Measurements from ENCODE around the gene FRMPD4.
A peak's percentile ranks its signal among the peaks of the same experiment; 100 is the strongest.
"Not testable (repeated sequence)": the region's sequence is repeated elsewhere in the genome, so short reads cannot be mapped to it uniquely, and the experiment has no call there.

FRMPD4 gene

GRCh38 chrX:12443534-12444098 lies 305.3 kb downstream of the FRMPD4 start:
- DNase-seq = no peak

GRCh38 chrX:12446342-12447075 lies 308.2 kb downstream of the FRMPD4 start:
- DNase-seq = no peak

- peak; percentile 27 for DNase-seq
These were observed 309.3 kb downstream of the FRMPD4 start for GRCh38 chrX:12447448-12448064.

GRCh38 chrX:12452268-12452667 lies 314.0 kb downstream of the FRMPD4 start:
- DNase-seq = no peak

- no peak for DNase-seq
These were observed 322.7 kb downstream of the FRMPD4 start for GRCh38 chrX:12460929-12461328.

- DNase-seq = no peak
These were observed 324.8 kb downstream of the FRMPD4 start for GRCh38 chrX:12463052-12463451.

GRCh38 chrX:12463873-12464272 lies 325.6 kb downstream of the FRMPD4 start:
- no peak for DNase-seq

GRCh38 chrX:12467321-12467720 lies 329.0 kb downstream of the FRMPD4 start:
- no peak for DNase-seq

GRCh38 chrX:12469296-12469695 lies 331.0 kb downstream of the FRMPD4 start:
- DNase-seq = no peak

GRCh38 chrX:12471061-12471460 lies 332.8 kb downstream of the FRMPD4 start:
- DNase-seq = no peak

GRCh38 chrX:12480956-12481355 lies 342.7 kb downstream of the FRMPD4 start:
- no peak for DNase-seq

- DNase-seq = no peak
These were observed 349.9 kb downstream of the FRMPD4 start for GRCh38 chrX:12488220-12488619.

- DNase-seq = no peak
These were observed 350.5 kb downstream of the FRMPD4 start for GRCh38 chrX:12488771-12489170.

- no peak for DNase-seq
These were observed 351.1 kb downstream of the FRMPD4 start for GRCh38 chrX:12489341-12489740.

GRCh38 chrX:12494400-12495138 lies 356.3 kb downstream of the FRMPD4 start:
- DNase-seq = no peak

GRCh38 chrX:12496343-12496742 lies 358.1 kb downstream of the FRMPD4 start:
- DNase-seq = no peak

- DNase-seq = no peak
These were observed 359.7 kb downstream of the FRMPD4 start for GRCh38 chrX:12497832-12498591.

- no peak for DNase-seq
These were observed 366.9 kb downstream of the FRMPD4 start for GRCh38 chrX:12505127-12505526.

GRCh38 chrX:12515384-12515783 lies 377.1 kb downstream of the FRMPD4 start:
- not testable (repeated sequence) for DNase-seq

- no peak for DNase-seq
These were observed 388.0 kb downstream of the FRMPD4 start for GRCh38 chrX:12526306-12526705.

- not testable (repeated sequence) for DNase-seq
These were observed 399.8 kb downstream of the FRMPD4 start for GRCh38 chrX:12538096-12538495.

- not testable (repeated sequence) for DNase-seq
These were observed 404.0 kb downstream of the FRMPD4 start for GRCh38 chrX:12542251-12542650.

- no peak for DNase-seq
These were observed 410.1 kb downstream of the FRMPD4 start for GRCh38 chrX:12548341-12548740.

Measured in amniotic stem cell (primary cell).